CD4-positive, CD25-positive, alpha-beta regulatory T cell (primary cell): ENCODE results near the gene COL5A2. TPM values are rescaled to one million over a fixed set of nuclear protein-coding genes. Genes with fewer than 3 reads are reported as not detected.

Source experiments
- polyA plus RNA-seq, 4 donors: library from polyadenylated mRNA; unstranded; fragments of 300-500 nt; fragmentation: Illumina TruSeq; gene quantifications; one replicate each; pipeline ENCODE4 v1.2.3, GENCODE V29; 2021
- total RNA-seq: library from RNA; stranded (reverse); gene quantifications from one replicate; pipeline ENCODE4 v1.2.3, GENCODE V29; 2022

The COL5A2 gene
- total and polyA plus RNA-seq, 5 donors from 2014 or later: 0.15 to 0.25 (median 0.22) TPM; not detected in 2

Other genes starting within 250 kb of the COL5A2 start
- gene COL3A1, start 205.4 kb downstream of the COL5A2 start, total RNA-seq: not detected
- gene COL3A1, start 205.4 kb downstream of the COL5A2 start, polyA plus RNA-seq: not detected